HG02588 (cell line): ENCODE results near the gene IL33.

Source experiments
- ATAC-seq: cut with Tn5 transposase; IDR thresholded peaks from one replicate; pipeline ENCODE4 v1.9.1; 2021; ENCODE audit warnings: mild to moderate bottlenecking, moderate library complexity; ENCODE audit not compliant: unreplicated experiment

IL33 gene

GRCh38 chr9:6277417-6277816 lies 61.8 kb downstream of the IL33 start:
- ATAC-seq: no peak

- ATAC-seq: no peak
Observed at GRCh38 chr9:6301858-6302257, 86.3 kb downstream of the IL33 start.

DNA sequence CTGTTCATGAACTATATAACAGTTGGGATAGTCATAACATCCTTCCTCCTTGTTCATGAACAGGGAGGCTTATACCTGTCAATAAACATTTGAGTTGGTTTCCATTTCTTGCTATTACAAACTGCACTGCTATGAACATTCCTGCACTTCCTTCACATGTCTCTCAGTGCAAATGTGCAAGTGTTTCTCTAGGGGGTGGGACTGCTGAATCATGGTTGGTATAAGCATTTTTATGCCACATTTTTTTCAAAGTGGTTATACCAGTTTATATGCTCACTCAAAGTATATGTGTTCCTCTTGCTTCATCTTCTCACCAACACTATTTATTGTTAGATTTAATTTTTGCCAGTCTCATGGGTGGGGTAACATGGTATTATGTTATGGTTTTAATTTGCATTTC lies 86.8 kb downstream of the IL33 start:
- no peak for ATAC-seq

- no peak for ATAC-seq
Observed at GRCh38 chr9:6304232-6304631, 88.6 kb downstream of the IL33 start.

DNA sequence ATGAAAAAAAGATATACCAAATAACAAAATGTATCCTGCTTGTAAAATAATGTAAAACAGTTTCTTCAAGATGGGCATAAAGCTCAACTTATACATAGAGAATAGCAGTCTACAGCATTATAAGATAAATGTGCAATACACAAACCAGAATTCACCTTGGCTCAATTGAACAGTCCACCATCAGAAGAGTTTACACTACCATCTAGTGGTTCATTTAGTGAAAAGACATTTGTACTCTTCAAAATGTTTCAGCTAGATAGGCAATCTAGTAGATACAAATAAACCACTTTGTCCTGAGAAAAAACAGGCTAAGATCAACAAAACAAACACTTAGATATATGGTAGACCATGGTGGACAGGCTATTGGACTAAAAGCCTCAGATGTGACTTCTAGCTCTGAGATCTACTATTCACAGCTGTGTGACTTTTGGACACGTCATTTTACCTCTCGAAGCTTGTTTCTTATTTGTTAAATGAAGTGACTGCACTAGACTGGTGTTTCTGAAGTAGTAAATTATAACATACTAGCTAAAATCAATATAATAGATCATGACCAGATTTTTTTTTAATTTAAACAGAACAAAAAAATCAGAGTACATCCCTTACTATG lies 90.5 kb downstream of the IL33 start:
- ATAC-seq: no peak
